HG02943 (cell line): Measurements from ENCODE around the gene USP34.
"Not testable (repeated sequence)": the region's sequence is repeated elsewhere in the genome, so short reads cannot be mapped to it uniquely, and the experiment has no call there.

Experiments used
- ATAC-seq: cut with Tn5 transposase; IDR thresholded peaks from one replicate; pipeline ENCODE4 v1.9.1; 2021; ENCODE audit warnings: mild to moderate bottlenecking, low read depth, moderate library complexity; ENCODE audit not compliant: unreplicated experiment

Gene USP34

GRCh38 chr2:61210332-61210981, 260.4 kb downstream of the USP34 start:
- no peak for ATAC-seq

DNA sequence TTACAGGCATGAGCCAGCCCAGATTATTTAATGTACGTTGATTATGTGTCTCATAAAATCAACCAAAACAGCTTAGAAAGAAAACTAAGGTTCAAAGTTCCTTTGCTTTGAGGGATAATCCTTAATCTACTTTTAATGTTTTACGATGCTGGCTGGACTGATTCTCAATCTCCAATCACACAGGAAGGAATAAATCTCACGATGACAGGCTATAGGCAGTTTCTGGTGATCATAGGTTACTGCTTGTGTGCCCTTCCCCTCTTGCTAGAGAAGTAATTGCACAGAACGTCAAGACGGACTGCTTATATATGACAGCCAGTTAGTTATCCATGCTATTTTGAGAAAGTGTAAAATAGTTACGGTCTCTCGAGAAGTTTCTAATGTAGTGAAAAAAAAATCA, 265.8 kb downstream of the USP34 start:
- no peak for ATAC-seq

GRCh38 chr2:61196671-61197070, 274.2 kb downstream of the USP34 start:
- no peak for ATAC-seq

DNA sequence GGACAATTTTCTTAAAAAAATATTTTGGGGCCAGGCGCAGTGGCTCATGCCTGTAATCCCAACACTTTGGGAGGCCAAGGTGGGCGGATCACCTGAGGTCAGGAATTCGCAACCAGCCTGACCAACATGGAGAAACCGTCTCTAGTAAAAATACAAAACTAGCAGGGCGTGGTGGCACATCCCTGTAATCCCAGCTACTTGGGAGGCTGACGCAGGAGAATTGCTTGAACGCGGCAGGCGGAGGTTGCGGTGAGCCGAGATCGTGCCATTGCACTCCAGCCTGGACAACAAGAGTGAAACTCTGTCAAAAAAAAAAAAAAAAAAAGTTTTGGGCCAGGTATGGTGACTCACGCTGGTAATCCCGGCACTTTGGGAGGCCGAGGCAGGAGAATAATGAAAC, 276.2 kb downstream of the USP34 start:
- ATAC-seq, result not testable (repeated sequence)

DNA sequence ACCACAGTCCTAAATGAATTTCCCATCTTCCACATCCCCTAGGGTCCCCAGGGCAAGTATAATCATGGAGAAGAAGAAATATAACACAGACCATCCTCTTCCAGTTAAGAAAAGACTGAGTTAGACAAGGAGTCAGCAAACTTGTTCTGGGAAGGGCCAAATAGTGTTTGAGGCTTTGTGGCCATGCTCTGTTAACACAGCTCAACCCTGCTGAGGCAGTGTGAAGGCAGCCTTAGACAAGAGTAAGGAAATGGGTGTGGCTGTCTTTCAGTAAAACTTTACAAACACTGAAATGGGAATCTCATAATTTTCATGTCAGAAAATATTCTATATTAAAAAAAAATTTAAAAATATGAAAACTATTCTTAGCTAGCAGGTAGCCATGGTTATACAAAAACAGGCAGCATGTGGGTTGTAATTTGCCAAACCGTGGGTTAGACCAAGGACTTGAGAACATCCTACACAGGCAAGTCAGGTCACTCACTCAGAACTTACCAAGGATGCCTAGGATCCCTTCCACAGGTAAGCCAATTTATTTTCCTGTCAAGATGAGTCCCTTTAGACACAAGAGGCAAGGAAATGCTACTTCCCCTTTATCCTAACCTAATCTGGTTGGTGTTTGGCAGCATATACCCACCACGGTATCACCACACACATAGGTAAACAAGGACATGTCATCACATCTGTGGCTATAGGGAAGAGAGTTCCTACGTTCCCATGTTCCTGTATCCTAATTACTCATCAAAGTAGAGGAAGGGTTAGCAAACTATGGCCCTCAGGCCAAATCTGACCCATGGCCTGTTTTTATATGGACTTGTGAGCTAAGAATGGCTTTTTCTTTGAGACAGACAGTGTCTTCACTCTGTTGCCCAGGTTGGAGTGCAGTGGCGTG, 277.0 kb downstream of the USP34 start:
- ATAC-seq, result no peak

DNA sequence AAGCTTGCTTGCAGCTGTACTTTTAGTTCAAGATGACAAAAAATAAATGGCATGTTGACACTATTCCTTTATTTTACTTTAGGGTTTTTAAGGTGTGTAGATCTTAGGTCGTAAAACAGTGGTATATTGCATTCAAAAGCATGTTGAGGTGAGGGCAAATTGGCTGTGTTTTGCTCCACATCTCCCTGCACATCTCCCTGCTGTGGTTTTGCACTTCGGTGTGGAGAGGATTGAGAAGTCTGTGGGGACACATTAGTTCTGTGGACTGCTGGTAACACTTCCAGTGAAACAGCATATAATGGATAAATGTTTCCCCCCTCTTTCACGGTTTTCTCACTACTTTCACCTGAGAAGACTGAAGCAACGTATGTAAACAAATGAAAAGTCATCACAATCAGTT, 283.8 kb downstream of the USP34 start:
- ATAC-seq, result no peak

GRCh38 chr2:61185231-61185728, 285.6 kb downstream of the USP34 start:
- no peak for ATAC-seq

DNA sequence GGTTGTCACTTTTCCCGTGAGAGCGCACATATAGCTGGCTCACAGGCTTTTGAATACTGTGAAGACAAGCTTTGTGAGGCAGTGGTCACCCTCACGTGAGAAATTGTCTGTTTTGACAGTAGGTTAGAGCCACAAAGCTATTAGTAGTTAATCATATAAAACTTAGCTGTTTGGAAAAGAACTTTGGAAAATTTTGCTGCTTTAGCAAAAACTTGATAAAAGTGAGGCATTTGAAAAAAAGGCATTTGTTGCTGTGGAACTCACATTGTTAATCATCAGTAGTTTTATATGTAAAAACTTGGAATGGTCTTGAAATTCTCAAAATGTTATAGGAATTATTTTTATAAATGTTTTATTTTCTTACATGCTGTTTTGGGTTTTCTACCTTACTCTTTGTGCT, 286.6 kb downstream of the USP34 start:
- no peak for ATAC-seq

DNA sequence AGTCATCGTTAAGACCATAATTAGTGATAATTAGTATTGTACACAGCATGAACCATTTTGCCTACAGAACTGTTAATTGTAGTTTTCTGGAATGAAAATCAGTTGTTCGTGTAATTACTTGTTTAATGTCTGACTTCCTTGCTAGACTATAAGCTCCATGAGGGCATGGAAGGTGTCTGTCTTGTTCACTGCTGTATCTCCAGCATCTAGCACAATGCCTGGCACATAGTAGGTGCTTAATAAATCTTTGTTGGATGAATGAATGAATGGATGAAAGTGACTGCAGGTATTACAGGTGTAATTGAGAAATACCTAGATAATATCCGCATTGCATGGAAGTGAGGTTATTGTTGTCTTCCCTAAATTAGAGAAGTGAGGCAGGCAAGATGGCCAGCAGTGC, 287.1 kb downstream of the USP34 start:
- no peak for ATAC-seq

GRCh38 chr2:61182059-61182383, 288.9 kb downstream of the USP34 start:
- ATAC-seq, result no peak

DNA sequence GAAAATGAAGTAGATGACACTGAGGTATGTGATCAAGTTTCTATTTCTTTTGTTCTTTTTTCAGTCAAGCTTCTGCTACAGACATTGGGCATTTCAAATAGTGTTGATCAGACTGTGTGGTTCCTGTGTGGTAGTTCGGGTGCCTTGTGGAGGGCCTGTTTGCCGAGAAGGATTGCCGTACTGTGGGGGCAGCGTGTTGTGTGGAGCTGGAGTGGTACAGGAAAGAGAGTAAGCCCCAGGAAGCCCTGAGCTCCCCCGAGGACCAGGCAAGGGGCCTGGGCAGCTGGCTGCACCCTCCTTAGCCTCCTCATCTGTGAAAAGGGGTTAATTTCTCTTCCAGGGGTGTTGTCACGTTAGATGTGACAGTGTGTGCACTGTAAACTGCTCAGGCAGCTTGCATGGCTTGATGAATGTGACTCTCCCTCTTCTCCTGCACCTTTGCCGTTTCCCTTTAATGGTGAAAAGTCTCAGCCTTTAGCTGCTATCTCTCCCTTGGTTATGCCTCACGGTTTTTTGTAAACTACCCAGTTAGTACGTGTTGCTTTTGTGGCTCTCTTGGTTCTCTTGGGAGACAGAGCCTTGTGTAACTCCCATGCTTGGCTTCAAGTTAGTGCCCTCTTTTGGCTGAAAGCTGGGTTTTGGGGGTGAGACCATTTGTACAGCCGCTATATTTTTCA, 289.4 kb downstream of the USP34 start:
- no peak for ATAC-seq

DNA sequence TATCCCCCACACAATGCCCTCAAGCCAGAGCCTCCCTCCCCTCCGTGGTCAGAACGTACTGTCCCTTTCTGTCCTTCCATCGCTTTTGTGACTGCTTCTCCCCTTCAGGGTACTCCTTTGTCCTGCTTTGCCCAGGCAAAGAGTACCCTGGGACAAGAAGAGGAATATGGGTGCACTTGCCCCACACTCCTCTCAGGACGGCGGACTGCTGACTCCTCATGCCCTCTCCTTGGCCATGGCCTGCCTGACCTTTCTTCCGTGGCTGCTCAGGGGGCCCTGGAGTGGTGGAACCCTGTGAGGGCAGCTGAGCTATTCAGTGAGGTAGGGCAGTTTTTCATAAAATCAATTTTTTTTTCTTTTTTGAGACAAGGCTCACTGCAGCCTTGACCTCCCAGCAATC, 290.2 kb downstream of the USP34 start:
- ATAC-seq, result no peak

DNA sequence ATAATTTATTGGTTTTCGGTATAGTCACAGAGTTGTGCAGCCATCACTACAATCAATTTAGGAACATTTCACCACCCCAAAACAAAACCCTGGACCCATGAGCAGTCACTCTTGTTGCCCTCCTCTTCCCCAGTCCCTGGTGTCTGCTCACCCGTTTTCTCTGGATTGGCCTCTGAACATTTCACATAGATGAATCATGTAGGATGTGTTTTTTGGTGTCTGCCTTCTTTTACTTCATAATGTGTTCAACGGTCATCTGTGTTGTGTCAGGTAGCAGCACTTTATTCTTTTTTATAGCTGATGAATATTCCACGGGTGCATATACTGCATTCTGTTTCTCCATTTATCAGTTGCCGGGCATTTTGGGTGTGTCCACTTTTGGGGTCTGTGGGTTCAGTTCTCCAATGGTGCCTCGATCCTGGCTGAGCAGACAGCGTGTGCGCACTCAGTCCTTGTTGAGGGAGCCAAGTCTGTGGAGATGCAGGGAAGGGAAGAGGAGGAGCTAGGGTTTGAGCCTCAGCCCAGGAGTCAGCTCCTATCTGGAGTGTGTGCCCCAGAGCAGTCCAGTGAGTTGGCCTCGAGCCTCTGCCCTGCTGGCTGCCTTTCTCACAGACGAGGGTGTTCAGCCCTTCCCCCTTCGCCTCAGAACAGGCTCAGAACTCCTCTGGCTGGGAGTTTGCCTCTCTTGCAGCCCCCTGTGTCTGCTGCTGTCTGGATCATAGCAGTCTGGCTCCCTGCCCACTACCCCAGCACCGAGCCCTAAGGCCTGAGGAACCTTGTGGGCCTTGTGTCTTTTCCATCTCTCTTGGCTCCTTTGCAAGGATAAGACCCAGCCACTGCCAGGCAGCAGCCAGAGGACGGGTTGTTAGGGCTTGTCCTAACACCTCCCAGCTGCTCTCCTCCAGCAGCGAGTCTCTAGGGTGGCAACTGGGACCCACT, 290.9 kb downstream of the USP34 start:
- no peak for ATAC-seq

GRCh38 chr2:61178603-61179545, 292.0 kb downstream of the USP34 start:
- no peak for ATAC-seq

GRCh38 chr2:61177727-61178549, 292.9 kb downstream of the USP34 start:
- peak; percentile 0 for ATAC-seq

GRCh38 chr2:61176755-61177726, 293.8 kb downstream of the USP34 start:
- ATAC-seq, result peak; percentile 70

DNA sequence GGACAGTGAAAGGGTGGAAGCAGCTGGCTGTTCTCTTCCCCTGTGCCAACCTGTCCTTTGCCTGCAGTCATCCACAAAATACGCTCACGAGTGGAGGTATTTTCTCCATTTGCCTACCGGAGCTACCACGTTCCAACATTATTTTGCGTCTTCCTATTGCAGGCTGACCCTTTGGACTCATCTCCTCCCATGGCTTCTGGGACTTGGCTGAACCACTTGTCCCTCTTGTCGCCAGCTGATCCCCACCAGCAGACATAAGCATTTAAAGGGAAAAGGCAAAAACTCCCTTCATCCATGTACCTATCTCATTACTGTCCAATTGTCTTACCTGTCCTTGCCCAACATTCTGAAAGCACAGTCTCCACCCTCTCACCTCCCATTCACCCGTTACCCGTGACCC, 295.9 kb downstream of the USP34 start:
- no peak for ATAC-seq
